Prostate gland (tissue), 2 donors: ENCODE data around the gene ARIH1.

Experiments used
- POLR2A ChIP-seq: fragments of 450-650 bp; IDR thresholded peaks from one replicate; pipeline ENCODE4 v1.6.1; 2016; ENCODE audit warnings: antibody characterized with exemption, mild to moderate bottlenecking
- POLR2AphosphoS5 ChIP-seq: sonication (generic); formaldehyde crosslinking; IDR thresholded peaks from one replicate; pipeline ENCODE4 v1.6.1; 2017; ENCODE audit warnings: antibody characterized with exemption
- TF ChIP-seq, protein P1 (sequence below), 4 experiments: fragments of 200-600 bp in 2 of 4; fragments of 450-650 bp in 2 of 4; sonication (generic) in 2 of 4; IDR thresholded peaks; 1 replicate in 3 of 4; 2 replicates in 1 of 4; pipeline ENCODE4 v1.5.1; 2016 to 2019; ENCODE audit warnings: antibody characterized with exemption in 4 of 4, mild to moderate bottlenecking in 2 of 4, moderate library complexity in 2 of 4

DNA sequence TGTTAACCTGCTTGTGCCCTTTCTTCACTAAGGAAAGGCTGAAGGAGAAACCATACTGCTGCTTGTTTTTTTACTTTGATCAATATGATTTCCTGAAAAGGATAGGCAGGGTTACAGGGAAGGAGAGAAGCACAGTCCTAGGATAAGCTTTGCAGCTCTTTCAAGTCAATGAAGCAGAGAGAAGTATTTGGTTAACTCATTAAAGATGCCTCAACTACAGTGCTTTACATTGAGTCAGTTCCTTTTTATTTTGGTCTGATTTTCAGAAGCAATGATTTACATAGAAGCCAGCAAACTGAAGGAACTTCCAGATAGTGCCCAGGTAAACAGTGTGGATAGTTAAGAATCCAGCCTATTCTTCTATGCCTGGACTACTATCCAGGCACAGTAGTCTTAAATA lies 64.8 kb downstream of the ARIH1 start:
- TF ChIP-seq, protein P1, sequence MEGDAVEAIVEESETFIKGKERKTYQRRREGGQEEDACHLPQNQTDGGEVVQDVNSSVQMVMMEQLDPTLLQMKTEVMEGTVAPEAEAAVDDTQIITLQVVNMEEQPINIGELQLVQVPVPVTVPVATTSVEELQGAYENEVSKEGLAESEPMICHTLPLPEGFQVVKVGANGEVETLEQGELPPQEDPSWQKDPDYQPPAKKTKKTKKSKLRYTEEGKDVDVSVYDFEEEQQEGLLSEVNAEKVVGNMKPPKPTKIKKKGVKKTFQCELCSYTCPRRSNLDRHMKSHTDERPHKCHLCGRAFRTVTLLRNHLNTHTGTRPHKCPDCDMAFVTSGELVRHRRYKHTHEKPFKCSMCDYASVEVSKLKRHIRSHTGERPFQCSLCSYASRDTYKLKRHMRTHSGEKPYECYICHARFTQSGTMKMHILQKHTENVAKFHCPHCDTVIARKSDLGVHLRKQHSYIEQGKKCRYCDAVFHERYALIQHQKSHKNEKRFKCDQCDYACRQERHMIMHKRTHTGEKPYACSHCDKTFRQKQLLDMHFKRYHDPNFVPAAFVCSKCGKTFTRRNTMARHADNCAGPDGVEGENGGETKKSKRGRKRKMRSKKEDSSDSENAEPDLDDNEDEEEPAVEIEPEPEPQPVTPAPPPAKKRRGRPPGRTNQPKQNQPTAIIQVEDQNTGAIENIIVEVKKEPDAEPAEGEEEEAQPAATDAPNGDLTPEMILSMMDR (IDR thresholded peaks at IDR 0.05): no peak
- TF ChIP-seq POLR2AphosphoS5 (no peak), POLR2A (no peak)
